IMR-90 (cell line): Measurements from ENCODE around the gene LRP1B.

Experiments
- CEBPB ChIP-seq: IDR thresholded peaks from 2 replicates; pipeline ENCODE4 v1.6.1; 2012; ENCODE audit warnings: low read depth, low read length, improper control_type of control experiment
- CHD1 ChIP-seq: IDR thresholded peaks from 2 replicates; pipeline ENCODE4 v1.6.1; 2012; ENCODE audit warnings: low read depth, low read length, improper control_type of control experiment
- CTCF ChIP-seq: conservative IDR thresholded peaks from 2 replicates; pipeline ENCODE4 v1.5.1; 2012; ENCODE audit warnings: mild to moderate bottlenecking, low read depth, low read length, improper control_type of control experiment
- FOS ChIP-seq: fragments of 150-350 bp; IDR thresholded peaks from 2 replicates; pipeline ENCODE4 v1.6.1; 2016; ENCODE audit warnings: low read depth, low read length
- MAZ ChIP-seq: IDR thresholded peaks from 2 replicates; pipeline ENCODE4 v1.6.1; 2012; ENCODE audit warnings: low read depth, mild to moderate bottlenecking, low read length, improper control_type of control experiment, moderate library complexity, borderline replicate concordance
- MXI1 ChIP-seq: IDR thresholded peaks from 2 replicates; pipeline ENCODE4 v1.6.1; 2012; ENCODE audit warnings: low read depth, mild to moderate bottlenecking, low read length, moderate library complexity, borderline replicate concordance
- NFE2L2 ChIP-seq: fragments of 150-350 bp; IDR thresholded peaks from 2 replicates; pipeline ENCODE4 v1.6.1; 2016; ENCODE audit warnings: low read depth, mild to moderate bottlenecking, low read length
- POLR2A ChIP-seq: IDR thresholded peaks from 2 replicates; pipeline ENCODE4 v1.6.1; 2012; ENCODE audit warnings: mild to moderate bottlenecking, low read depth, low read length
- RAD21 ChIP-seq: IDR thresholded peaks from 2 replicates; pipeline ENCODE4 v1.6.1; 2012; ENCODE audit warnings: low read length, improper control_type of control experiment
- RCOR1 ChIP-seq: IDR thresholded peaks from 2 replicates; pipeline ENCODE4 v1.6.1; 2012; ENCODE audit warnings: mild to moderate bottlenecking, low read length, improper control_type of control experiment; ENCODE audit not compliant: insufficient replicate concordance
- RFX5 ChIP-seq: IDR thresholded peaks from 2 replicates; pipeline ENCODE4 v1.8.0; 2012; ENCODE audit warnings: low read depth, mild to moderate bottlenecking, low read length, moderate library complexity
- SMC3 ChIP-seq: fragments of 150-350 bp; IDR thresholded peaks from 2 replicates; pipeline ENCODE4 v1.6.1; 2016; ENCODE audit warnings: low read depth, mild to moderate bottlenecking, antibody characterized with exemption, low read length, moderate library complexity
- TF ChIP-seq, protein P1 (sequence below): fragments of 150-350 bp; IDR thresholded peaks from 2 replicates; pipeline ENCODE4 v1.6.1; 2017; ENCODE audit warnings: mild to moderate bottlenecking, antibody characterized with exemption, low read length, low read depth
- TF ChIP-seq, protein P2 (sequence below): fragments of 150-350 bp; IDR thresholded peaks from 2 replicates; pipeline ENCODE4 v1.6.1; 2016; ENCODE audit warnings: low read depth, mild to moderate bottlenecking, low read length, moderate library complexity, borderline replicate concordance

- TF ChIP-seq CTCF: no peak
- no peak for TF ChIP-seq POLR2A
- no peak for TF ChIP-seq NFE2L2
- TF ChIP-seq, protein P1, sequence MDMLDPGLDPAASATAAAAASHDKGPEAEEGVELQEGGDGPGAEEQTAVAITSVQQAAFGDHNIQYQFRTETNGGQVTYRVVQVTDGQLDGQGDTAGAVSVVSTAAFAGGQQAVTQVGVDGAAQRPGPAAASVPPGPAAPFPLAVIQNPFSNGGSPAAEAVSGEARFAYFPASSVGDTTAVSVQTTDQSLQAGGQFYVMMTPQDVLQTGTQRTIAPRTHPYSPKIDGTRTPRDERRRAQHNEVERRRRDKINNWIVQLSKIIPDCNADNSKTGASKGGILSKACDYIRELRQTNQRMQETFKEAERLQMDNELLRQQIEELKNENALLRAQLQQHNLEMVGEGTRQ: no peak
- TF ChIP-seq FOS: no peak
- TF ChIP-seq RCOR1: no peak
- no peak for TF ChIP-seq MAZ
- TF ChIP-seq, protein P2, sequence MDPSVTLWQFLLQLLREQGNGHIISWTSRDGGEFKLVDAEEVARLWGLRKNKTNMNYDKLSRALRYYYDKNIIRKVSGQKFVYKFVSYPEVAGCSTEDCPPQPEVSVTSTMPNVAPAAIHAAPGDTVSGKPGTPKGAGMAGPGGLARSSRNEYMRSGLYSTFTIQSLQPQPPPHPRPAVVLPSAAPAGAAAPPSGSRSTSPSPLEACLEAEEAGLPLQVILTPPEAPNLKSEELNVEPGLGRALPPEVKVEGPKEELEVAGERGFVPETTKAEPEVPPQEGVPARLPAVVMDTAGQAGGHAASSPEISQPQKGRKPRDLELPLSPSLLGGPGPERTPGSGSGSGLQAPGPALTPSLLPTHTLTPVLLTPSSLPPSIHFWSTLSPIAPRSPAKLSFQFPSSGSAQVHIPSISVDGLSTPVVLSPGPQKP: no peak
- TF ChIP-seq CEBPB: no peak
- TF ChIP-seq CHD1: no peak
- no peak for TF ChIP-seq RFX5
- TF ChIP-seq SMC3: no peak
- TF ChIP-seq RAD21: no peak
- TF ChIP-seq MXI1: no peak
Observed at GRCh38 chr2:141630407-141630930, 500.3 kb downstream of the LRP1B start.
